Activated T-helper 17 cell treated with anti-CD3 and anti-CD28 coated beads, Interleukin-2, amount 50 U/mL, for 72 hours (primary cell): ENCODE results near the gene DCAKD. TPM values are rescaled to one million over a fixed set of nuclear protein-coding genes. Genes with fewer than 3 reads are reported as not detected.
A peak's percentile ranks its signal among the peaks of the same experiment; 100 is the strongest.

Source experiments
- ATAC-seq: fragments of 150-1000 bp; cut with Tn5 transposase; replicated peaks from 2 replicates; pipeline ENCODE4 v1.10.0; 2021; ENCODE audit warnings: mild to moderate bottlenecking, moderate library complexity
- H3K27ac Mint-ChIP-seq: one replicate; pipeline ENCODE4 v1.8.0; 2022; ENCODE audit warnings: mixed read lengths
- H3K27me3 Mint-ChIP-seq: one replicate; pipeline ENCODE4 v1.8.0; 2022; ENCODE audit warnings: mixed read lengths
- H3K36me3 Mint-ChIP-seq: one replicate; pipeline ENCODE4 v1.8.0; 2022; ENCODE audit warnings: low read depth, mild to moderate bottlenecking, mixed read lengths
- H3K4me1 Mint-ChIP-seq: one replicate; pipeline ENCODE4 v1.8.0; 2022; ENCODE audit warnings: mixed read lengths
- H3K4me3 Mint-ChIP-seq: one replicate; pipeline ENCODE4 v1.8.0; 2022; ENCODE audit warnings: mild to moderate bottlenecking, mixed read lengths
- H3K9me3 Mint-ChIP-seq: one replicate; pipeline ENCODE4 v1.8.0; 2022; ENCODE audit warnings: mixed read lengths
- total RNA-seq, 2 donors: library from RNA; stranded (reverse); gene quantifications; one replicate each; pipeline ENCODE4 v1.2.3, GENCODE V29; 2022

DCAKD gene
- total RNA-seq, 2 donors from 2014 or later: 36.5 to 36.6 TPM

GRCh38 chr17:45029758-45030423, 21.5 kb downstream of the DCAKD start:
- H3K4me3 Mint-ChIP-seq: no peak overlapping the region
- H3K27ac Mint-ChIP-seq: no peak overlapping the region
- ATAC-seq: no peak
- H3K27me3 Mint-ChIP-seq: no peaks in the 10 kb centered on the region
- H3K4me1 Mint-ChIP-seq: no peaks in the 10 kb centered on the region
- H3K9me3 Mint-ChIP-seq: no peaks in the 10 kb centered on the region
- H3K36me3 Mint-ChIP-seq: peaks cover 68% of the 10 kb centered on the region

GRCh38 chr17:45029096-45029495, 22.3 kb downstream of the DCAKD start:
- peaks cover 61% of the 10 kb centered on the region for H3K36me3 Mint-ChIP-seq
- no peaks in the 10 kb centered on the region for H3K9me3 Mint-ChIP-seq
- no peak overlapping the region for H3K27ac Mint-ChIP-seq
- H3K27me3 Mint-ChIP-seq: no peaks in the 10 kb centered on the region
- no peak overlapping the region for H3K4me3 Mint-ChIP-seq
- no peaks in the 10 kb centered on the region for H3K4me1 Mint-ChIP-seq
- no peak for ATAC-seq

- Mint-ChIP-seq H3K27me3 (peaks cover 24% of the 10 kb centered on the region), H3K9me3 (no peaks in the 10 kb centered on the region), H3K27ac (no peak overlapping the region), H3K4me3 (no peak overlapping the region), H3K36me3 (peaks cover 33% of the 10 kb centered on the region), H3K4me1 (peaks cover 15% of the 10 kb centered on the region)
- ATAC-seq: no peak
Observed at GRCh38 chr17:45022655-45023339, 28.6 kb downstream of the DCAKD start.

- Mint-ChIP-seq H3K9me3 (no peaks in the 10 kb centered on the region), H3K36me3 (peaks cover 30% of the 10 kb centered on the region), H3K4me1 (peaks cover 15% of the 10 kb centered on the region), H3K4me3 (no peak overlapping the region), H3K27me3 (peaks cover 24% of the 10 kb centered on the region), H3K27ac (no peak overlapping the region)
- ATAC-seq: peak; percentile 6
Observed at GRCh38 chr17:45022288-45022648, 29.2 kb downstream of the DCAKD start.

- H3K4me1 Mint-ChIP-seq: peaks cover 15% of the 10 kb centered on the region
- peak; percentile 81 for ATAC-seq
- peak overlapping the region; percentile 44 for H3K4me3 Mint-ChIP-seq
- peaks cover 25% of the 10 kb centered on the region for H3K27me3 Mint-ChIP-seq
- H3K36me3 Mint-ChIP-seq: peaks cover 25% of the 10 kb centered on the region
- no peaks in the 10 kb centered on the region for H3K9me3 Mint-ChIP-seq
- H3K27ac Mint-ChIP-seq: no peak overlapping the region
Observed at GRCh38 chr17:45021607-45022287, 29.7 kb downstream of the DCAKD start.

GRCh38 chr17:45020354-45021138, 30.9 kb downstream of the DCAKD start:
- Mint-ChIP-seq H3K4me3 (peak overlapping the region; percentile 44), H3K27ac (no peak overlapping the region), H3K36me3 (peaks cover 23% of the 10 kb centered on the region), H3K9me3 (no peaks in the 10 kb centered on the region), H3K27me3 (peaks cover 28% of the 10 kb centered on the region), H3K4me1 (peaks cover 15% of the 10 kb centered on the region)
- no peak for ATAC-seq

GRCh38 chr17:45018848-45019711, 32.4 kb downstream of the DCAKD start:
- peaks cover 28% of the 10 kb centered on the region for H3K27me3 Mint-ChIP-seq
- peak overlapping the region; percentile 73 for H3K27ac Mint-ChIP-seq
- peaks cover 15% of the 10 kb centered on the region for H3K4me1 Mint-ChIP-seq
- H3K36me3 Mint-ChIP-seq: peaks cover 21% of the 10 kb centered on the region
- peak; percentile 76 for ATAC-seq
- no peaks in the 10 kb centered on the region for H3K9me3 Mint-ChIP-seq
- H3K4me3 Mint-ChIP-seq: peak overlapping the region; percentile 87

- H3K27ac Mint-ChIP-seq: peak overlapping the region; percentile 73
- peaks cover 15% of the 10 kb centered on the region for H3K4me1 Mint-ChIP-seq
- ATAC-seq: no peak
- H3K9me3 Mint-ChIP-seq: no peaks in the 10 kb centered on the region
- H3K4me3 Mint-ChIP-seq: peak overlapping the region; percentile 87
- H3K36me3 Mint-ChIP-seq: peaks cover 17% of the 10 kb centered on the region
- H3K27me3 Mint-ChIP-seq: peaks cover 28% of the 10 kb centered on the region
Observed at GRCh38 chr17:45018514-45018847, 33.0 kb downstream of the DCAKD start.

GRCh38 chr17:45016823-45017222, 34.6 kb downstream of the DCAKD start:
- ATAC-seq: no peak

GRCh38 chr17:45016237-45016636, 35.2 kb downstream of the DCAKD start:
- peaks cover 10% of the 10 kb centered on the region for H3K36me3 Mint-ChIP-seq
- H3K9me3 Mint-ChIP-seq: no peaks in the 10 kb centered on the region
- H3K4me3 Mint-ChIP-seq: no peak overlapping the region
- peaks cover 25% of the 10 kb centered on the region for H3K27me3 Mint-ChIP-seq
- ATAC-seq: no peak
- no peak overlapping the region for H3K27ac Mint-ChIP-seq
- peaks cover 13% of the 10 kb centered on the region for H3K4me1 Mint-ChIP-seq

More at GRCh38 chr17:45016823-45017222, 34.6 kb downstream of the DCAKD start:
- Mint-ChIP-seq H3K4me1 (peaks cover 15% of the 10 kb centered on the region), H3K9me3 (no peaks in the 10 kb centered on the region), H3K4me3 (no peak overlapping the region), H3K27ac (no peak overlapping the region), H3K36me3 (peaks cover 12% of the 10 kb centered on the region), H3K27me3 (peaks cover 28% of the 10 kb centered on the region)

GRCh38 chr17:45013021-45013997, 38.1 kb downstream of the DCAKD start:
- ATAC-seq: no peak
- no peaks in the 10 kb centered on the region for H3K9me3 Mint-ChIP-seq
- H3K4me1 Mint-ChIP-seq: no peaks in the 10 kb centered on the region
- no peaks in the 10 kb centered on the region for H3K36me3 Mint-ChIP-seq
- H3K27ac Mint-ChIP-seq: no peak overlapping the region
- H3K4me3 Mint-ChIP-seq: no peak overlapping the region
- peaks cover 10% of the 10 kb centered on the region for H3K27me3 Mint-ChIP-seq

- no peak overlapping the region for H3K27ac Mint-ChIP-seq
Observed at GRCh38 chr17:45011767-45012166, 39.7 kb downstream of the DCAKD start.

More at GRCh38 chr17:45011767-45012166, 39.7 kb downstream of the DCAKD start:
- Mint-ChIP-seq H3K4me3 (no peak overlapping the region), H3K4me1 (no peaks in the 10 kb centered on the region), H3K27me3 (peaks cover 20% of the 10 kb centered on the region), H3K36me3 (no peaks in the 10 kb centered on the region), H3K9me3 (no peaks in the 10 kb centered on the region)
- no peak for ATAC-seq
